Hepatocyte (in vitro differentiated cells): ENCODE measurements around the gene CX3CL1. TPM values are rescaled to one million over a fixed set of nuclear protein-coding genes. Genes with fewer than 3 reads are reported as not detected.
A peak's percentile ranks its signal among the peaks of the same experiment; 100 is the strongest.

ENCODE experiments used
- DNase-seq: peaks from one replicate; pipeline ENCODE4 v3.0.0-alpha.2; 2016; ENCODE audit warnings: low spot score
- H2AFZ ChIP-seq: fragments of 200-600 bp; sonication (generic); 2 replicates; pipeline ENCODE4 v1.6.0; 2016; ENCODE audit warnings: antibody characterized with exemption, mild to moderate bottlenecking
- H3K27ac ChIP-seq: fragments of 200-600 bp; sonication (generic); 2 replicates; pipeline ENCODE4 v1.5.1; 2016; ENCODE audit warnings: mild to moderate bottlenecking
- H3K27me3 ChIP-seq: fragments of 200-600 bp; sonication (generic); 2 replicates; pipeline ENCODE4 v1.6.1; 2016
- H3K36me3 ChIP-seq: fragments of 200-600 bp; sonication (generic); replicated peaks from 2 replicates; pipeline ENCODE4 v1.5.1; 2016; ENCODE audit warnings: low read depth; ENCODE audit not compliant: insufficient read depth
- H3K4me1 ChIP-seq: fragments of 200-600 bp; sonication (generic); 2 replicates; pipeline ENCODE4 v1.5.1; 2016; ENCODE audit warnings: mild to moderate bottlenecking, moderate library complexity; ENCODE audit not compliant: insufficient read depth
- H3K4me2 ChIP-seq: fragments of 200-600 bp; sonication (generic); 2 replicates; pipeline ENCODE4 v1.6.0; 2016
- H3K4me3 ChIP-seq: fragments of 200-600 bp; sonication (generic); 2 replicates; pipeline ENCODE4 v1.5.1; 2016; ENCODE audit warnings: mild to moderate bottlenecking
- H3K79me2 ChIP-seq: fragments of 200-600 bp; sonication (generic); 2 replicates; pipeline ENCODE4 v1.6.0; 2017; ENCODE audit warnings: mild to moderate bottlenecking
- H3K9me2 ChIP-seq: fragments of 200-600 bp; sonication (generic); replicated peaks from 2 replicates; pipeline ENCODE4 v1.6.0; 2017; ENCODE audit warnings: mild to moderate bottlenecking; ENCODE audit not compliant: insufficient read depth
- H3K9me3 ChIP-seq: fragments of 200-600 bp; sonication (generic); 2 replicates; pipeline ENCODE4 v1.5.1; 2016; ENCODE audit warnings: low read depth, mild to moderate bottlenecking
- H4K20me1 ChIP-seq: fragments of 200-600 bp; sonication (generic); 2 replicates; pipeline ENCODE4 v1.6.0; 2016; ENCODE audit warnings: mild to moderate bottlenecking; ENCODE audit not compliant: insufficient read depth, poor library complexity, severe bottlenecking
- CTCF ChIP-seq: fragments of 200-600 bp; sonication (generic); IDR thresholded peaks from 2 replicates; pipeline ENCODE4 v1.5.1; 2016; ENCODE audit warnings: antibody characterized with exemption, mild to moderate bottlenecking; ENCODE audit not compliant: poor library complexity
- EZH2 ChIP-seq: fragments of 200-600 bp; sonication (generic); IDR thresholded peaks from 2 replicates; pipeline ENCODE4 v1.6.1; 2016; ENCODE audit warnings: antibody characterized with exemption, mild to moderate bottlenecking, borderline replicate concordance
- EZH2phosphoT487 ChIP-seq: fragments of 200-600 bp; sonication (generic); IDR thresholded peaks from one replicate; pipeline ENCODE4 v1.6.1; 2018; ENCODE audit warnings: antibody characterized with exemption, mild to moderate bottlenecking, low read depth, moderate library complexity; ENCODE audit not compliant: unreplicated experiment, severe bottlenecking
- WGBS: methylation state at CpG from one replicate; pipeline ENCODE4 v1.1.6; 2016; ENCODE audit warnings: low lambda C conversion rate; ENCODE audit errors: missing lambda C conversion rate; 5-methylcytosine and 5-hydroxymethylcytosine counted together
- polyA plus RNA-seq: library from polyadenylated mRNA; unstranded; fragments of >200 nt; fragmentation: Nextera tagmentation; extraction: Ambion mirVana; gene quantifications from 2 replicates; pipeline ENCODE4 v1.2.1, GENCODE V29; 2016
- total RNA-seq: library from RNA; depleted of rRNA; stranded (reverse); fragments of >200 nt; gene quantifications from 2 replicates; pipeline ENCODE4 v1.2.3, GENCODE V29; 2014

CX3CL1 gene
- total and polyA plus RNA-seq, 2 experiments from 2014 or later, result 6.6 to 9.4 TPM

GRCh38 chr16:57387598-57388354 lies 15.5 kb downstream of the CX3CL1 start:
- no peak for DNase-seq
- H3K4me3 ChIP-seq, result no peak overlapping the region
- 91% methylated on average over 3 of the region's 3 CpGs for WGBS
- no peak overlapping the region for H3K4me2 ChIP-seq
- H3K9me3 ChIP-seq, result no peaks in the 10 kb centered on the region
- H3K79me2 ChIP-seq, result no peaks in the 10 kb centered on the region
- H3K4me1 ChIP-seq, result peaks cover 18% of the 10 kb centered on the region
- H3K36me3 ChIP-seq, result no peaks in the 10 kb centered on the region
- H3K27ac ChIP-seq, result peak overlapping the region; percentile 73
- H3K27me3 ChIP-seq, result no peaks in the 10 kb centered on the region
- TF ChIP-seq EZH2phosphoT487, result no peak
- TF ChIP-seq CTCF, result no peak
- TF ChIP-seq EZH2, result no peak
- no peaks in the 10 kb centered on the region for H3K9me2 ChIP-seq
- H4K20me1 ChIP-seq, result no peaks in the 10 kb centered on the region
- H2AFZ ChIP-seq, result peak overlapping the region; percentile 41

GRCh38 chr16:57388359-57389086 lies 16.2 kb downstream of the CX3CL1 start:
- DNase-seq, result no peak
- Histone ChIP-seq H2AFZ (no peak overlapping the region), H3K9me3 (no peaks in the 10 kb centered on the region), H3K36me3 (no peaks in the 10 kb centered on the region), H3K4me2 (no peak overlapping the region), H3K79me2 (no peaks in the 10 kb centered on the region), H3K4me3 (no peak overlapping the region), H4K20me1 (no peaks in the 10 kb centered on the region), H3K27me3 (no peaks in the 10 kb centered on the region), H3K27ac (peak overlapping the region; percentile 73), H3K9me2 (no peaks in the 10 kb centered on the region), H3K4me1 (peaks cover 15% of the 10 kb centered on the region)
- WGBS, result 80% methylated on average over 7 of the region's 7 CpGs
- no peak for TF ChIP-seq EZH2phosphoT487
- no peak for TF ChIP-seq CTCF

GRCh38 chr16:57389087-57389468 lies 16.8 kb downstream of the CX3CL1 start:
- DNase-seq, result no peak
- Histone ChIP-seq H3K27ac (no peak overlapping the region), H3K4me2 (no peak overlapping the region), H3K9me2 (no peaks in the 10 kb centered on the region), H3K4me1 (peaks cover 11% of the 10 kb centered on the region), H3K9me3 (no peaks in the 10 kb centered on the region), H3K4me3 (no peak overlapping the region), H3K36me3 (no peaks in the 10 kb centered on the region), H3K79me2 (no peaks in the 10 kb centered on the region), H4K20me1 (no peaks in the 10 kb centered on the region), H2AFZ (no peak overlapping the region), H3K27me3 (no peaks in the 10 kb centered on the region)
- WGBS, result 98% methylated on average over 3 of the region's 3 CpGs
- TF ChIP-seq CTCF (no peak), EZH2 (no peak), EZH2phosphoT487 (no peak)
